CD8-positive, alpha-beta memory T cell (primary cell): ENCODE results near the gene GAPDHS. TPM values are rescaled to one million over a fixed set of nuclear protein-coding genes. Genes with fewer than 3 reads are reported as not detected.
A peak's percentile ranks its signal among the peaks of the same experiment; 100 is the strongest.

ENCODE experiments used
- CTCF ChIA-PET: fragments of 350-600 bp; sonication (Branson Sonifier 250); formaldehyde crosslinking; loops from one replicate; lab custom pipeline; 2021; ENCODE audit warnings: antibody characterized with exemption; lab: Charles Lee
- POLR2A ChIA-PET: fragments of 350-600 bp; sonication (Branson Sonifier 250); formaldehyde crosslinking; loops from one replicate; lab custom pipeline; 2021; ENCODE audit warnings: antibody characterized with exemption; lab: Charles Lee
- DNase-seq, 5 donors: peaks; one replicate each; pipeline versions ENCODE4 v3.0.0 to v3.0.0-alpha.2; 2020 to 2022; ENCODE audit warnings: mixed read lengths in 1 of 5
- H3K27ac ChIP-seq: one replicate; pipeline ENCODE4 v1.7.0; 2013; ENCODE audit warnings: low read depth, mild to moderate bottlenecking, low read length, moderate library complexity
- H3K27me3 ChIP-seq: 2 replicates; pipeline ENCODE4 v1.7.0; 2013; ENCODE audit warnings: low read length, mild to moderate bottlenecking; ENCODE audit not compliant: insufficient read depth, poor library complexity, severe bottlenecking
- H3K36me3 ChIP-seq: 2 replicates; pipeline ENCODE4 v1.7.0; 2013; ENCODE audit warnings: mild to moderate bottlenecking, low read length, moderate library complexity; ENCODE audit not compliant: insufficient read depth
- H3K4me1 ChIP-seq: 2 replicates; pipeline ENCODE4 v1.7.0; 2013; ENCODE audit warnings: mild to moderate bottlenecking, low read length, moderate library complexity; ENCODE audit not compliant: insufficient read depth
- H3K4me3 ChIP-seq: 2 replicates; pipeline ENCODE4 v1.7.0; 2013; ENCODE audit warnings: mild to moderate bottlenecking, low read length
- H3K9me3 ChIP-seq: 2 replicates; pipeline ENCODE4 v1.7.0; 2013; ENCODE audit warnings: mild to moderate bottlenecking, low read length
- H3K27ac Mint-ChIP-seq, 8 donors: one replicate each; pipeline ENCODE4 v1.8.0; 2020 to 2021; ENCODE audit warnings: mixed read lengths in 8 of 8, mild to moderate bottlenecking in 6 of 8, inconsistent platforms in 3 of 8, moderate library complexity in 3 of 8
- H3K27me3 Mint-ChIP-seq, 2 donors: one replicate each; pipeline ENCODE4 v1.8.0; 2020 to 2021; ENCODE audit warnings: mixed read lengths in 2 of 2, mild to moderate bottlenecking in 1 of 2, moderate library complexity in 1 of 2
- H3K36me3 Mint-ChIP-seq, 3 donors: one replicate each; pipeline ENCODE4 v1.8.0; 2020 to 2021; ENCODE audit warnings: mixed read lengths in 3 of 3, inconsistent platforms in 1 of 3, mild to moderate bottlenecking in 1 of 3
- H3K4me1 Mint-ChIP-seq, 3 donors: one replicate each; pipeline ENCODE4 v1.8.0; 2020 to 2021; ENCODE audit warnings: mixed read lengths in 3 of 3, inconsistent platforms in 1 of 3, mild to moderate bottlenecking in 1 of 3
- H3K4me3 Mint-ChIP-seq, 7 donors: one replicate each; pipeline ENCODE4 v1.8.0; 2020 to 2021; ENCODE audit warnings: mixed read lengths in 7 of 7, mild to moderate bottlenecking in 6 of 7, moderate library complexity in 4 of 7, inconsistent platforms in 2 of 7
- H3K9me3 Mint-ChIP-seq, 5 donors: one replicate each; pipeline ENCODE4 v1.8.0; 2020 to 2022; ENCODE audit warnings: mixed read lengths in 5 of 5, mild to moderate bottlenecking in 3 of 5, moderate library complexity in 2 of 5, inconsistent platforms in 1 of 5
- polyA plus RNA-seq: library from polyadenylated mRNA; unstranded; fragments of 300-500 nt; fragmentation: Illumina TruSeq; gene quantifications from one replicate; pipeline ENCODE4 v1.2.3, GENCODE V29; 2021
- total RNA-seq, 2 experiments: library from RNA; stranded (reverse); gene quantifications; one replicate each; pipeline ENCODE4 v1.2.3, GENCODE V29; 2021

GAPDHS gene
- not detected for total RNA-seq
- not detected for polyA plus RNA-seq

DNA sequence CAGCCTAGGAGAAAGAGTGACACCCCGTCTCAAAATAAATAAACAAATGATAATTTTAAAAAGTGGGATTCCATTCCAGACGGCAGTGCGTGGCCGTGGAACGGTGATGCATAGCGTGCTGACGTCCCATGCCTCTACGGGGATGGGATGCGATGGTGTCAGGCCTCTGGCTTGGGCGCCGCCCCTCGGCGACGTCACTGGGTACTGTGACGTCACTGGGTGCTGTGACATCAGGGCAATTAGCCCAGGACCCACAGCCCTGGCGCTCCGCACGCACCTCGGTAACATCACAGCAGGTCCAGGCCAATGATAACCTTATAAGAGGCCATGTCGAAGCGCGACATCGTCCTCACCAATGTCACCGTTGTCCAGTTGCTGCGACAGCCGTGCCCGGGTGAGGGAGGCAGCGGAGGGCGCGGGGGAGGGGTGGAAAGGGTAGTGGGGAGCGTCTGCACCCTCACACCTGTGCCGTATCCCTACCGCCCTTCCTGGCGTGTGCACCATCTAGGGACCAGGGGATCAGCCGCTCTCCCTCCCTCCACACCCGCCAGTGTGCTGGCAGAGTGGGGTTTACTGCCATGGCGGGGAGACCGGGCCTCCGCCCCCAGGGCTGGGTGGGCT lies at the start of gene GAPDHS:
TSS of gene GAPDHS (plus strand) at position 256 of the 621 bp plus-strand sequence. CDS start at position 328, 72 bp downstream.
- CTCF ChIA-PET, result no interaction called here
- no peak within 1 kb of the TSS for H3K27ac ChIP-seq

GRCh38 chr19:35484252-35485036 lies 48.8 kb upstream of the GAPDHS start:
- Histone ChIP-seq H3K27me3 (no peaks in the 10 kb centered on the region), H3K9me3 (no peaks in the 10 kb centered on the region), H3K4me3 (no peak overlapping the region), H3K27ac (no peak overlapping the region), H3K4me1 (no peaks in the 10 kb centered on the region), H3K36me3 (no peaks in the 10 kb centered on the region)
- H3K4me1 Mint-ChIP-seq, result peaks cover 0 to 5% (median 0%) of the 10 kb centered on the region in 3 donors
- no peak for DNase-seq
- ChIA-PET CTCF (no interaction called here), POLR2A (no interaction called here)
- H3K9me3 Mint-ChIP-seq, result peaks cover 0 to 2% (median 0%) of the 10 kb centered on the region in 5 donors
- no peak overlapping the region for H3K27ac Mint-ChIP-seq
- peaks cover 0 to 2% (median 0%) of the 10 kb centered on the region in 3 donors for H3K36me3 Mint-ChIP-seq
- H3K27me3 Mint-ChIP-seq, result peaks cover 6 to 19% of the 10 kb centered on the region in 2 donors
- H3K4me3 Mint-ChIP-seq, result no peak overlapping the region

More for the DNA sequence above, at the start of gene GAPDHS:
- DNase-seq, result no peak
- Mint-ChIP-seq H3K27ac (peak within 1 kb of the TSS in 5 of 8 donors; percentile 31 to 86 (median 60)), H3K36me3 (peaks cover 0 to 4% (median 0%) of the 10 kb centered on the region in 3 donors), H3K4me3 (peak within 1 kb of the TSS; percentile 18 to 79 (median 75)), H3K9me3 (peaks cover 0 to 2% (median 0%) of the 10 kb centered on the region in 5 donors), H3K4me1 (peaks cover 9 to 14% (median 13%) of the 10 kb centered on the region in 3 donors), H3K27me3 (peaks cover 29 to 40% of the 10 kb centered on the region in 2 donors)
- peaks cover 6% of the 10 kb centered on the region for H3K4me1 ChIP-seq
- no peaks in the 10 kb centered on the region for H3K9me3 ChIP-seq
- no peaks in the 10 kb centered on the region for H3K27me3 ChIP-seq
- POLR2A ChIA-PET, result no interaction called here
- H3K4me3 ChIP-seq, result peak within 1 kb of the TSS; percentile 49
- no peaks in the 10 kb centered on the region for H3K36me3 ChIP-seq

DNA sequence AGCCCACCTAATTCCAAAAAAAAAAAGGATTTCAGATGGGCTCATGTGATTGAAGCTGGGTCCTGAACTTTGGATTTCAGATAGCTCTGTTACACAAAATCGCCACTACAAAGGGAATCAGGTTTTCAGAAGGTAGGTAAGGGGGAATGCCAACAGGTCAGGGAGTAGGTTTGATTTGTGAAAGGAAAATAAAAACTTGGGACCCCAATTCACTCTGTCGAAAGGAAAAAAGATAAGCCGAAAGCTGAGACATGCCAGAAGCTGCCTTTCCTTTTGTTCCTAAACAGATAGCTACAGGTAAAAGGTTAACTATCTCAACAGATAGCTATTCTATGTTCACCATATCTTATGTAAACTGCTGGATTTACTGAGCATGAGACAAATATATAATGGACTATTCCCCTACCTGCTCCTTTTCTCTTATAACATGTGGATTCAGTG lies 47.0 kb upstream of the GAPDHS start:
- POLR2A ChIA-PET, result no interaction called here

GRCh38 chr19:35487656-35488182 lies 45.5 kb upstream of the GAPDHS start:
- H3K36me3 Mint-ChIP-seq, result no peaks in the 10 kb centered on the region
- POLR2A ChIA-PET, result no interaction called here
- H3K27me3 Mint-ChIP-seq, result peaks cover 14 to 32% of the 10 kb centered on the region in 2 donors
- H3K9me3 ChIP-seq, result no peaks in the 10 kb centered on the region
- H3K4me1 Mint-ChIP-seq, result peaks cover 0 to 5% (median 0%) of the 10 kb centered on the region in 3 donors
- no peaks in the 10 kb centered on the region for H3K4me1 ChIP-seq
- CTCF ChIA-PET, result interaction anchor here (1.0 to 2.3 kb wide), 4 partner anchors 10 to 135 kb away, joined by 3 to 8 read pairs (median 3); no protein-coding TSS in a partner anchor
- no peaks in the 10 kb centered on the region for H3K36me3 ChIP-seq
- DNase-seq, result no peak
- no peak overlapping the region for H3K27ac ChIP-seq
- no peaks in the 10 kb centered on the region for H3K27me3 ChIP-seq
- H3K27ac Mint-ChIP-seq, result peak overlapping the region in 2 of 8 donors; percentile 1 to 5
- H3K4me3 Mint-ChIP-seq, result no peak overlapping the region
- no peaks in the 10 kb centered on the region for H3K9me3 Mint-ChIP-seq
- H3K4me3 ChIP-seq, result no peak overlapping the region

More for the DNA sequence above, 47.0 kb upstream of the GAPDHS start:
- H3K9me3 Mint-ChIP-seq, result peaks cover 0 to 2% (median 0%) of the 10 kb centered on the region in 5 donors
- CTCF ChIA-PET, result interaction anchor here (1.6 to 2.3 kb wide), 2 partner anchors 9 to 11 kb away, joined by 8 read pairs; no protein-coding TSS in a partner anchor
- peaks cover 0 to 5% (median 0%) of the 10 kb centered on the region in 3 donors for H3K4me1 Mint-ChIP-seq
- Histone ChIP-seq H3K4me3 (no peak overlapping the region), H3K9me3 (no peaks in the 10 kb centered on the region), H3K27me3 (no peaks in the 10 kb centered on the region), H3K4me1 (no peaks in the 10 kb centered on the region), H3K27ac (no peak overlapping the region), H3K36me3 (no peaks in the 10 kb centered on the region)
- no peak overlapping the region for H3K4me3 Mint-ChIP-seq
- DNase-seq, result no peak
- no peaks in the 10 kb centered on the region for H3K36me3 Mint-ChIP-seq
- H3K27me3 Mint-ChIP-seq, result peaks cover 10 to 23% of the 10 kb centered on the region in 2 donors
- no peak overlapping the region for H3K27ac Mint-ChIP-seq

DNA sequence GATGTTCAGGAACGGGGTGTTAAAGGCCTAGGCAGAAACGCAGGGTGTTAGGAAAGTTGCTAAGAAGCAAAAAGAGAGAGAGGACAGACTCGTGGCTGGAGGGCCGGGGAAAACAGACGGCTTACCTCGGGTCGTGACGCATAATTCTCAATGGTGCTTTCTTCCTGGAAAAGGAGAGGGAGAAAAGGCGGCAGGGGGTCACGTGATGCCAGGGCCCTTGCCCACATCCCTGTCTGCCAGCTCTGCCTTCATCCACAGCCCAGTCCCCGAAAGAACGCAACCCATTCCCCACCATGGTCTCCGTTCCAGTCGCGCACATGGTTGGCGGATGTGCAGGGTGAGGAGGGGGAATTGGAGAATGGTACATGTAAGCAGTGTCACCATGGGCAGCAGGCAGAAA lies 44.6 kb upstream of the GAPDHS start:
- Histone ChIP-seq H3K27ac (no peak overlapping the region), H3K4me1 (no peaks in the 10 kb centered on the region), H3K9me3 (no peaks in the 10 kb centered on the region), H3K36me3 (no peaks in the 10 kb centered on the region), H3K4me3 (no peak overlapping the region), H3K27me3 (no peaks in the 10 kb centered on the region)
- peaks cover 0 to 5% (median 0%) of the 10 kb centered on the region in 3 donors for H3K4me1 Mint-ChIP-seq
- ChIA-PET POLR2A (no interaction called here), CTCF (no interaction called here)
- H3K27ac Mint-ChIP-seq, result no peak overlapping the region
- no peak for DNase-seq
- no peak overlapping the region for H3K4me3 Mint-ChIP-seq
- H3K9me3 Mint-ChIP-seq, result no peaks in the 10 kb centered on the region
- H3K36me3 Mint-ChIP-seq, result no peaks in the 10 kb centered on the region
- peaks cover 14 to 39% of the 10 kb centered on the region in 2 donors for H3K27me3 Mint-ChIP-seq

- H3K36me3 Mint-ChIP-seq, result no peaks in the 10 kb centered on the region
- H3K36me3 ChIP-seq, result no peaks in the 10 kb centered on the region
- peaks cover 0 to 5% (median 4%) of the 10 kb centered on the region in 3 donors for H3K4me1 Mint-ChIP-seq
- H3K27me3 ChIP-seq, result no peaks in the 10 kb centered on the region
- peaks cover 18 to 43% of the 10 kb centered on the region in 2 donors for H3K27me3 Mint-ChIP-seq
- peaks cover 5% of the 10 kb centered on the region for H3K4me1 ChIP-seq
- no peak within 1 kb of the TSS for H3K4me3 Mint-ChIP-seq
- H3K9me3 ChIP-seq, result no peaks in the 10 kb centered on the region
- no peaks in the 10 kb centered on the region for H3K9me3 Mint-ChIP-seq
- no peak within 1 kb of the TSS for H3K27ac ChIP-seq
- peak within 1 kb of the TSS in 1 of 8 donors; percentile 56 for H3K27ac Mint-ChIP-seq
- H3K4me3 ChIP-seq, result no peak within 1 kb of the TSS
- ChIA-PET POLR2A (no interaction called here), CTCF (interaction anchor here (1.4 to 2.0 kb wide), 2 partner anchors 20 to 137 kb away, joined by 6 to 11 read pairs; no protein-coding TSS in a partner anchor)
- no peak for DNase-seq
Observed at GRCh38 chr19:35490364-35490763, 42.9 kb upstream of the GAPDHS start, which contains the start of gene KRTDAP. TSS of gene KRTDAP (minus strand) at chr19:35490464. CDS start at chr19:35490442, 22 bp downstream.

DNA sequence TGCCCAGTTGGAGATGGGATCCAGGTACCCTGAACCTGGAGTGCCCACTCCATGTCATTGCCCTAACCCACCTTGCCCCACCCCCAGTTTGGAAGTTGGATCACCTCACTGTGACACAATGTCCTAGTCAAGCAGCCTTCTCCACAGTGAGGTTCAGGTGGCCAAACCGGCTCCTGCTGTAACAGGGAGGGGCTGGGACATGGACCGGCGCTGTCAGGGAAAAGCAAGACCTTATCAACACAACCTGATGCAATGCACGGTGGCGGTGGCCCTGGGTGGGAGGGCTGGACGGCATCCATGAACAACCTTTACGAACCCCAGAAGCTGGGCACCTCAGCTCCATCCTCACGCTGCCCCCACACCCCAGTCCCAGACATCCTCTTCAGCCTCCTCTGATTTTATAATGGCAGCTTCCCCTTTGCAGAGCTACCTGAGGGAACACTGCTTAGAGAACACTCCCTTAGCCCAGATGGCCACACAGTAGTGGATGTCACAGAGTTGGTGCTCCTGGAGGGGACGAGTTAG lies 41.4 kb upstream of the GAPDHS start:
- Mint-ChIP-seq H3K4me1 (peaks cover 0 to 8% (median 5%) of the 10 kb centered on the region in 3 donors), H3K9me3 (no peaks in the 10 kb centered on the region), H3K27me3 (peaks cover 19 to 40% of the 10 kb centered on the region in 2 donors), H3K27ac (no peak overlapping the region), H3K4me3 (no peak overlapping the region), H3K36me3 (no peaks in the 10 kb centered on the region)
- H3K36me3 ChIP-seq, result no peaks in the 10 kb centered on the region
- no peaks in the 10 kb centered on the region for H3K9me3 ChIP-seq
- no peak overlapping the region for H3K27ac ChIP-seq
- H3K27me3 ChIP-seq, result no peaks in the 10 kb centered on the region
- ChIA-PET CTCF (interaction anchor here (1.0 to 2.0 kb wide), 4 partner anchors 11 to 139 kb away, joined by 3 to 11 read pairs (median 5); partner anchors contain the start of gene FFAR2), POLR2A (no interaction called here)
- H3K4me3 ChIP-seq, result no peak overlapping the region
- peaks cover 5% of the 10 kb centered on the region for H3K4me1 ChIP-seq
- no peak for DNase-seq
